ENCODE measurements around the gene ATM. TPM values are rescaled to one million over a fixed set of nuclear protein-coding genes. Genes with fewer than 3 reads are reported as not detected.
"Not testable (repeated sequence)": the region's sequence is repeated elsewhere in the genome, so short reads cannot be mapped to it uniquely, and the experiment has no call there.

The ATM gene
- total and polyA plus RNA-seq, 2 experiments from 2014 or later = 7.5 to 43.0 TPM

- H3K4me1 ChIP-seq (ENCODE audit: insufficient read depth) = no peaks in the 10 kb centered on the region
- no peak for DNase-seq (ENCODE audit: low spot score)
- H3K4me2 ChIP-seq = no peak overlapping the region
- H3K9me3 ChIP-seq (ENCODE audit: low read depth) = no peaks in the 10 kb centered on the region
- H2AFZ ChIP-seq = no peak overlapping the region
- H3K27ac ChIP-seq = no peak overlapping the region
- no peaks in the 10 kb centered on the region for H4K20me1 ChIP-seq (ENCODE audit: insufficient read depth, poor library complexity, severe bottlenecking)
- H3K36me3 ChIP-seq (replicated peaks; ENCODE audit: insufficient read depth, low read depth) = no peaks in the 10 kb centered on the region
- 78% methylated on average over 5 of the region's 5 CpGs for WGBS (ENCODE audit: low lambda C conversion rate, missing lambda C conversion rate)
- no peaks in the 10 kb centered on the region for H3K79me2 ChIP-seq
- H3K27me3 ChIP-seq = no peaks in the 10 kb centered on the region
- H3K9me2 ChIP-seq (replicated peaks; ENCODE audit: insufficient read depth) = no peaks in the 10 kb centered on the region
- TF ChIP-seq EZH2 (IDR thresholded peaks at IDR 0.05; ENCODE audit: borderline replicate concordance) (no peak), EZH2phosphoT487 (IDR thresholded peaks at IDR 0.05; ENCODE audit: low read depth, severe bottlenecking, unreplicated experiment) (no peak)
- TF ChIP-seq, protein P1, sequence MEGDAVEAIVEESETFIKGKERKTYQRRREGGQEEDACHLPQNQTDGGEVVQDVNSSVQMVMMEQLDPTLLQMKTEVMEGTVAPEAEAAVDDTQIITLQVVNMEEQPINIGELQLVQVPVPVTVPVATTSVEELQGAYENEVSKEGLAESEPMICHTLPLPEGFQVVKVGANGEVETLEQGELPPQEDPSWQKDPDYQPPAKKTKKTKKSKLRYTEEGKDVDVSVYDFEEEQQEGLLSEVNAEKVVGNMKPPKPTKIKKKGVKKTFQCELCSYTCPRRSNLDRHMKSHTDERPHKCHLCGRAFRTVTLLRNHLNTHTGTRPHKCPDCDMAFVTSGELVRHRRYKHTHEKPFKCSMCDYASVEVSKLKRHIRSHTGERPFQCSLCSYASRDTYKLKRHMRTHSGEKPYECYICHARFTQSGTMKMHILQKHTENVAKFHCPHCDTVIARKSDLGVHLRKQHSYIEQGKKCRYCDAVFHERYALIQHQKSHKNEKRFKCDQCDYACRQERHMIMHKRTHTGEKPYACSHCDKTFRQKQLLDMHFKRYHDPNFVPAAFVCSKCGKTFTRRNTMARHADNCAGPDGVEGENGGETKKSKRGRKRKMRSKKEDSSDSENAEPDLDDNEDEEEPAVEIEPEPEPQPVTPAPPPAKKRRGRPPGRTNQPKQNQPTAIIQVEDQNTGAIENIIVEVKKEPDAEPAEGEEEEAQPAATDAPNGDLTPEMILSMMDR (IDR thresholded peaks at IDR 0.05; ENCODE audit: poor library complexity) = no peak
- no peak overlapping the region for H3K4me3 ChIP-seq
These were observed 148.1 kb downstream of the ATM start for GRCh38 chr11:108370990-108371389.

DNA sequence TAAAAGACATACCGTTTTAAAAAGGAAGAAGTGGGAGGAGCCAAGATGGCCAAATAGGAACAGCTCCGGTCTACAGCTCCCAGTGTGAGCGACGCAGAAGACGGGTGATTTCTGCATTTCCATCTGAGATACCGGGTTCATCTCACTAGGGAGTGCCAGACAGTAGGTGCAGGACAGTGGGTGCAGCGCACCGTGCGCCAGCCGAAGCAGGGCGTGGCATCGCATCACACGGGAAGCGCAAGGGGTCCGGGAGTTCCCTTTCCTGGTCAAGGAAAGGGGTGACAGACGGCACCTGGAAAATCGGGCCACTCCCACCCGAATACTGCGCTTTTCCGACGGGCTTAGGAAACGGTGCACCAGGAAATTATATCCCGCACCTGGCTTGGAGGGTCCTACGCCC, 150.6 kb downstream of the ATM start:
- not testable (repeated sequence) for H2AFZ ChIP-seq; H3K36me3 ChIP-seq (replicated peaks; ENCODE audit: insufficient read depth, low read depth); H3K9me3 ChIP-seq (ENCODE audit: low read depth); H3K4me1 ChIP-seq (ENCODE audit: insufficient read depth); H3K27me3 ChIP-seq; H3K9me2 ChIP-seq (replicated peaks; ENCODE audit: insufficient read depth); H4K20me1 ChIP-seq (ENCODE audit: insufficient read depth, poor library complexity, severe bottlenecking); H3K27ac ChIP-seq; H3K4me3 ChIP-seq; H3K4me2 ChIP-seq; DNase-seq (ENCODE audit: low spot score); H3K79me2 ChIP-seq
- WGBS (ENCODE audit: low lambda C conversion rate, missing lambda C conversion rate) = 98% methylated on average over 24 of the region's 24 CpGs

DNA sequence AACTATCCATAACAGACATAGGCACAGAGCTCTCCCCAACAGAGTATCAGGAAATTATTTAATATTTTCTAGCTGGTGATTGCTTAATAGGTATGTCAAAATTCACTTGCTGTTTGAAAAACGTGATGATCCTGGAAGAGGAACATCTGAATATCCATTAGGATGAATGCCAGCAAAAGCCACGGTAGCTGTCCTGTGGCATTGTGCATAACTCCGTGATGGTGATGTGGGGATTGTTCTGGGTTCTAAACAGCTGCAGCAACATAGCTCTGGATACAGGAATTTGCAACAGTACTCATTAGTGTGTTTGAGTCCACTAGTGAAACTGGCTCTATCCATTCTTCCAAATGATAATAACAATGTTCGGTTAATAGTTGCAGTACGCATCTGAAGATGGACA, 165.7 kb downstream of the ATM start:
- H3K4me2 ChIP-seq = no peak overlapping the region
- TF ChIP-seq EZH2phosphoT487 (IDR thresholded peaks at IDR 0.05; ENCODE audit: low read depth, severe bottlenecking, unreplicated experiment) = no peak
- TF ChIP-seq EZH2 (IDR thresholded peaks at IDR 0.05; ENCODE audit: borderline replicate concordance) = no peak
- TF ChIP-seq, protein P1 (IDR thresholded peaks at IDR 0.05; ENCODE audit: poor library complexity) = no peak
- no peak for DNase-seq (ENCODE audit: low spot score)
- 87% methylated on average over 5 of the region's 5 CpGs for WGBS (ENCODE audit: low lambda C conversion rate, missing lambda C conversion rate)
- H3K27ac ChIP-seq = no peak overlapping the region
- H3K9me3 ChIP-seq (ENCODE audit: low read depth) = no peaks in the 10 kb centered on the region
- no peaks in the 10 kb centered on the region for H3K36me3 ChIP-seq (replicated peaks; ENCODE audit: insufficient read depth, low read depth)
- no peaks in the 10 kb centered on the region for H4K20me1 ChIP-seq (ENCODE audit: insufficient read depth, poor library complexity, severe bottlenecking)
- no peak overlapping the region for H3K4me3 ChIP-seq
- no peak overlapping the region for H2AFZ ChIP-seq
- H3K4me1 ChIP-seq (ENCODE audit: insufficient read depth) = no peaks in the 10 kb centered on the region
- no peaks in the 10 kb centered on the region for H3K79me2 ChIP-seq
- no peaks in the 10 kb centered on the region for H3K27me3 ChIP-seq
- no peaks in the 10 kb centered on the region for H3K9me2 ChIP-seq (replicated peaks; ENCODE audit: insufficient read depth)

GRCh38 chr11:108392353-108392752, 169.5 kb downstream of the ATM start:
- H4K20me1 ChIP-seq (ENCODE audit: insufficient read depth, poor library complexity, severe bottlenecking) = no peaks in the 10 kb centered on the region
- H3K36me3 ChIP-seq (replicated peaks; ENCODE audit: insufficient read depth, low read depth) = no peaks in the 10 kb centered on the region
- DNase-seq (ENCODE audit: low spot score) = no peak
- no peak overlapping the region for H3K27ac ChIP-seq
- TF ChIP-seq EZH2 (IDR thresholded peaks at IDR 0.05; ENCODE audit: borderline replicate concordance) (no peak), EZH2phosphoT487 (IDR thresholded peaks at IDR 0.05; ENCODE audit: low read depth, severe bottlenecking, unreplicated experiment) (no peak)
- H3K4me3 ChIP-seq = no peak overlapping the region
- H2AFZ ChIP-seq = no peak overlapping the region
- H3K27me3 ChIP-seq = no peaks in the 10 kb centered on the region
- no peak overlapping the region for H3K4me2 ChIP-seq
- H3K9me3 ChIP-seq (ENCODE audit: low read depth) = no peaks in the 10 kb centered on the region
- WGBS (ENCODE audit: low lambda C conversion rate, missing lambda C conversion rate) = 95% methylated on average over 1 of the region's 1 CpG
- H3K79me2 ChIP-seq = no peaks in the 10 kb centered on the region
- no peaks in the 10 kb centered on the region for H3K4me1 ChIP-seq (ENCODE audit: insufficient read depth)
- H3K9me2 ChIP-seq (replicated peaks; ENCODE audit: insufficient read depth) = no peaks in the 10 kb centered on the region

Measured in hepatocyte (in vitro differentiated cells).